OCI-LY1 (cell line): ENCODE data around the gene GRK1.

Source experiments
- H2AFZ ChIP-seq: fragments of 200-600 bp; sonication (generic), shearing (Covaris generic); 2 replicates; pipeline ENCODE4 v1.6.0; 2014; ENCODE audit warnings: antibody characterized with exemption, mild to moderate bottlenecking, low read length
- H3F3A ChIP-seq: fragments of 200-600 bp; sonication (generic), shearing (Covaris generic); 2 replicates; pipeline ENCODE4 v1.6.0; 2014; ENCODE audit warnings: mild to moderate bottlenecking, antibody characterized with exemption, low read length, moderate library complexity; ENCODE audit not compliant: insufficient read depth
- H3K27ac ChIP-seq: fragments of 200-600 bp; sonication (generic); 2 replicates; pipeline ENCODE4 v1.5.1; 2014; ENCODE audit warnings: low read length, mixed run types, mild to moderate bottlenecking, low read depth; ENCODE audit not compliant: poor library complexity, severe bottlenecking
- H3K27me3 ChIP-seq: fragments of 200-600 bp; sonication (generic); 2 replicates; pipeline ENCODE4 v1.6.0; 2014; ENCODE audit warnings: antibody characterized with exemption, mild to moderate bottlenecking, low read length, moderate library complexity; ENCODE audit not compliant: insufficient read depth
- H3K36me3 ChIP-seq: fragments of 200-600 bp; sonication (generic); 2 replicates; pipeline ENCODE4 v1.6.1; 2014; ENCODE audit warnings: mild to moderate bottlenecking, antibody characterized with exemption, low read length, moderate library complexity, mixed read lengths; ENCODE audit not compliant: insufficient read depth
- H3K4me1 ChIP-seq: fragments of 200-600 bp; sonication (generic); 2 replicates; pipeline ENCODE4 v1.5.1; 2014; ENCODE audit warnings: mild to moderate bottlenecking, low read length, moderate library complexity; ENCODE audit not compliant: insufficient read depth, severe bottlenecking
- H3K4me2 ChIP-seq: fragments of 200-600 bp; sonication (generic), shearing (Covaris generic); 2 replicates; pipeline ENCODE4 v1.6.1; 2014; ENCODE audit warnings: low read length
- H3K4me3 ChIP-seq: fragments of 200-600 bp; sonication (generic); 2 replicates; pipeline ENCODE4 v1.5.1; 2014; ENCODE audit warnings: low read length, low read depth, mild to moderate bottlenecking, mixed read lengths; ENCODE audit not compliant: poor library complexity, severe bottlenecking
- H3K79me2 ChIP-seq: fragments of 200-600 bp; shearing (Covaris generic); 2 replicates; pipeline ENCODE4 v1.6.1; 2016; ENCODE audit warnings: mixed run types, low read length, mixed read lengths; ENCODE audit not compliant: insufficient read depth
- H3K9ac ChIP-seq: fragments of 200-600 bp; sonication (generic), shearing (Covaris generic); 2 replicates; pipeline ENCODE4 v1.6.1; 2014; ENCODE audit warnings: mild to moderate bottlenecking, low read length, mixed read lengths
- H3K9me2 ChIP-seq: fragments of 200-600 bp; sonication (generic), shearing (Covaris generic); 2 replicates; pipeline ENCODE4 v1.6.1; 2014; ENCODE audit warnings: low read depth, mild to moderate bottlenecking, low read length, mixed read lengths
- H3K9me3 ChIP-seq: fragments of 200-600 bp; shearing (Covaris generic); 2 replicates; pipeline ENCODE4 v1.6.1; 2014; ENCODE audit warnings: low read length, mixed read lengths
- H4K20me1 ChIP-seq: fragments of 200-600 bp; sonication (generic), shearing (Covaris generic); 2 replicates; pipeline ENCODE4 v1.6.0; 2016; ENCODE audit warnings: mild to moderate bottlenecking, low read length; ENCODE audit not compliant: insufficient read depth
- EZH2 ChIP-seq: fragments of 200-600 bp; sonication (generic), shearing (Covaris generic); IDR thresholded peaks from 2 replicates; pipeline ENCODE4 v1.8.0; 2017; ENCODE audit warnings: borderline replicate concordance, mixed run types, mild to moderate bottlenecking, antibody characterized with exemption, low read length, moderate library complexity, mixed read lengths
- TF ChIP-seq, protein P1 (sequence below): fragments of 200-600 bp; sonication (generic), shearing (Covaris generic); IDR thresholded peaks from 2 replicates; pipeline ENCODE4 v1.5.1; 2017; ENCODE audit warnings: mild to moderate bottlenecking, antibody characterized with exemption, low read length, moderate library complexity, mixed read lengths

The GRK1 gene

DNA sequence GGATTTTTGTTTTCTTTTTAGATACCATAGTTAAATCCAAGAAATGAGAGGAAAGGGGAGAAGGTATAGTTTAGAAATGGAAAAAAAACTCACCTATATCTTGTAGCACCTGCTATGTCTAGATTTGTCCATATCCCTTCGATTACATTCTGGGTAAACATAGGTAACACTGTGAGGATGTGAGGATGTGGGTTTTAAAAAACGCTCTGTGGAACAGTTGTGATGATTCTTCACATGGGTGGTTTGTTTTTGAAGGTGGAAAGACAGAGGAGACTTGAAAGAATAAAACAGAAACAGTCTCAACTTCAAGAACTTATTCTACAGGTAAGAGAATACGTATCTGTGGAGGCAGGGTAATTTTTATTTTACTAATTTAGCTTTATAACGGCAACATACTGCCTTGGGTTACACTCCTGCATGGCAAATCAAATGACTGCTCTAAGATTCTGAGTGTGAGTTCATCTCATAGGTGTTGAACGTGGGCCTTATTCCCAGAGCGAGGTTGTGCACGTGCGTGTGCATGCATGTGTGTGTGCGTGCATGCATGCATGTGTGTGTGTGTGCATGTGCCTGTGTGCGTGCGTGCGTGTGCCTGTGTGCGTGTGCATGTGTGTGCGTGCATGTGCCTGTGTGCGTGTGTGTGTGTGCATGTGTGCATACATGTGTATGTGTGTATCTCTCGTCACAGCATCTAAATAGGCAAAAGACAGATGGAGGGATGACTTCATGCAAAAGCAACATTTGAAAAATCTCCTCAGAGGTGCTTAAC, 32.6 kb upstream of the GRK1 start:
- no peak for TF ChIP-seq EZH2

DNA sequence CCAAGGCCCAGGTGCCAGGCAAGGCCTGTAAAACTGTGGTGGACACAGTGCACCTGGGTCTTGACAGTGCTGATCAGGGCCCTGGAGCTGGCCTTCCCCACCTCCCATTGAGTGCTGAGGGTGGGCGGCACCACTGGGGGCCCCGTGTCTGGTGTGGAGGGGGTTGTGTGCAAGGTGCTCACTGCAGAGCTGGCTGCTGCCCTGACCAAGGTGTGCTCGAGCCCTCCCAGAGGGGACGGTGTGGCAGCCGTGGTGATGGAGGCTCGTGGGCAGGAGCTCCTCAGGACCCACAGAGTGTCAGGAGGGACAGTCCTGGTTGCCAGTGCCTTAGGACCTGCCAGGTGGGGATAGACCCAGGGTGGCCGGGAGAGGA, 32.0 kb upstream of the GRK1 start:
- Histone ChIP-seq H3K27ac (no peak overlapping the region), H3K36me3 (peaks cover 98% of the 10 kb centered on the region)

More for the DNA sequence above, 32.6 kb upstream of the GRK1 start:
- H3K4me2 ChIP-seq, result no peak overlapping the region
- no peaks in the 10 kb centered on the region for H3K27me3 ChIP-seq
- H3K9ac ChIP-seq, result no peak overlapping the region
- no peaks in the 10 kb centered on the region for H3K9me3 ChIP-seq
- no peaks in the 10 kb centered on the region for H3K4me1 ChIP-seq
- H3K9me2 ChIP-seq, result no peaks in the 10 kb centered on the region
- no peak overlapping the region for H3K27ac ChIP-seq
- no peaks in the 10 kb centered on the region for H3K79me2 ChIP-seq
- no peak overlapping the region for H2AFZ ChIP-seq
- H3K36me3 ChIP-seq, result peaks cover 98% of the 10 kb centered on the region
- no peaks in the 10 kb centered on the region for H3F3A ChIP-seq
- no peaks in the 10 kb centered on the region for H4K20me1 ChIP-seq
- no peak overlapping the region for H3K4me3 ChIP-seq

DNA sequence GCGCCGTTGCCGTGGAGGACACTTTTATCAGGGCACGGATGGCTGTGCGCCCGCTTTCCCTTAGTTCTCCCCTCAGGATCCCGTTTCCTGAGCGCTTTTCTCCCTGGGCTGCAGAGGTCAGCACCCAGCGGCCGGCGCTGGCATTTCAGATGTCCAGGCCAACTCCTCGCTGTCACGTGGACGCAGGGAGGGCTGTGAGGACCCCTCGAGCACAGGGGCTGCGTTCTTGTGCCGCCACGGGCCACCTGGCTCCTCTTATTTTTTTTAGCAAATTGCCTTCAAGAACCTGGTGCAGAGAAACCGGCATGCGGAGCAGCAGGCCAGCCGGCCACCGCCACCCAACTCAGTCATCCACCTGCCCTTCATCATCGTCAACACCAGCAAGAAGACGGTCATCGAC, 31.3 kb upstream of the GRK1 start:
- no peak overlapping the region for H3K4me3 ChIP-seq
- H3K27ac ChIP-seq, result no peak overlapping the region
- no peaks in the 10 kb centered on the region for H3K9me2 ChIP-seq
- no peaks in the 10 kb centered on the region for H3K4me1 ChIP-seq
- no peak overlapping the region for H3K9ac ChIP-seq
- TF ChIP-seq EZH2, result no peak
- TF ChIP-seq, protein P1, sequence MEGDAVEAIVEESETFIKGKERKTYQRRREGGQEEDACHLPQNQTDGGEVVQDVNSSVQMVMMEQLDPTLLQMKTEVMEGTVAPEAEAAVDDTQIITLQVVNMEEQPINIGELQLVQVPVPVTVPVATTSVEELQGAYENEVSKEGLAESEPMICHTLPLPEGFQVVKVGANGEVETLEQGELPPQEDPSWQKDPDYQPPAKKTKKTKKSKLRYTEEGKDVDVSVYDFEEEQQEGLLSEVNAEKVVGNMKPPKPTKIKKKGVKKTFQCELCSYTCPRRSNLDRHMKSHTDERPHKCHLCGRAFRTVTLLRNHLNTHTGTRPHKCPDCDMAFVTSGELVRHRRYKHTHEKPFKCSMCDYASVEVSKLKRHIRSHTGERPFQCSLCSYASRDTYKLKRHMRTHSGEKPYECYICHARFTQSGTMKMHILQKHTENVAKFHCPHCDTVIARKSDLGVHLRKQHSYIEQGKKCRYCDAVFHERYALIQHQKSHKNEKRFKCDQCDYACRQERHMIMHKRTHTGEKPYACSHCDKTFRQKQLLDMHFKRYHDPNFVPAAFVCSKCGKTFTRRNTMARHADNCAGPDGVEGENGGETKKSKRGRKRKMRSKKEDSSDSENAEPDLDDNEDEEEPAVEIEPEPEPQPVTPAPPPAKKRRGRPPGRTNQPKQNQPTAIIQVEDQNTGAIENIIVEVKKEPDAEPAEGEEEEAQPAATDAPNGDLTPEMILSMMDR, result no peak
- no peaks in the 10 kb centered on the region for H4K20me1 ChIP-seq
- no peaks in the 10 kb centered on the region for H3F3A ChIP-seq
- no peak overlapping the region for H3K4me2 ChIP-seq
- H3K9me3 ChIP-seq, result no peaks in the 10 kb centered on the region
- no peaks in the 10 kb centered on the region for H3K27me3 ChIP-seq
- H3K79me2 ChIP-seq, result no peaks in the 10 kb centered on the region
- peaks cover 100% of the 10 kb centered on the region for H3K36me3 ChIP-seq
- no peak overlapping the region for H2AFZ ChIP-seq

More for the DNA sequence above, 32.0 kb upstream of the GRK1 start:
- H3K27me3 ChIP-seq, result no peaks in the 10 kb centered on the region
- no peak overlapping the region for H2AFZ ChIP-seq
- H3F3A ChIP-seq, result no peaks in the 10 kb centered on the region
- TF ChIP-seq EZH2, result no peak
- TF ChIP-seq, protein P1, result no peak
- H4K20me1 ChIP-seq, result no peaks in the 10 kb centered on the region
- no peaks in the 10 kb centered on the region for H3K9me2 ChIP-seq
- H3K4me1 ChIP-seq, result no peaks in the 10 kb centered on the region
- no peak overlapping the region for H3K9ac ChIP-seq
- H3K79me2 ChIP-seq, result no peaks in the 10 kb centered on the region
- no peaks in the 10 kb centered on the region for H3K9me3 ChIP-seq
- no peak overlapping the region for H3K4me3 ChIP-seq
- no peak overlapping the region for H3K4me2 ChIP-seq
